Hindlimb muscle (tissue), 1 donor: ENCODE results near the gene TNS3. TPM values are rescaled to one million over a fixed set of nuclear protein-coding genes. Genes with fewer than 3 reads are reported as not detected.

Experiments used
- DNase-seq: peaks from one replicate; pipeline ENCODE4 v3.0.0-alpha.2; 2013
- polyA plus RNA-seq: library from polyadenylated mRNA; unstranded; fragments of 120-200 nt; gene quantifications from one replicate; pipeline ENCODE4 v1.2.1, GENCODE V29; 2013; ENCODE audit not compliant: insufficient read length

Gene TNS3
- polyA plus RNA-seq, 1 donor: 24.9 TPM

GRCh38 chr7:47419471-47419870 lies 162.4 kb downstream of the TNS3 start:
- no peak for DNase-seq

- DNase-seq: no peak
Observed at GRCh38 chr7:47418601-47419309, 163.2 kb downstream of the TNS3 start.

GRCh38 chr7:47416492-47417480 lies 165.1 kb downstream of the TNS3 start:
- DNase-seq: no peak

GRCh38 chr7:47415318-47416212 lies 166.3 kb downstream of the TNS3 start:
- DNase-seq: no peak

GRCh38 chr7:47414342-47415317 lies 167.3 kb downstream of the TNS3 start:
- no peak for DNase-seq

- no peak for DNase-seq
Observed at GRCh38 chr7:47413526-47414341, 168.2 kb downstream of the TNS3 start.

- no peak for DNase-seq
Observed at GRCh38 chr7:47411901-47412300, 170.0 kb downstream of the TNS3 start.

- DNase-seq: no peak
Observed at GRCh38 chr7:47411281-47411869, 170.5 kb downstream of the TNS3 start.

GRCh38 chr7:47408675-47409074 lies 173.2 kb downstream of the TNS3 start:
- no peak for DNase-seq

- DNase-seq: no peak
Observed at GRCh38 chr7:47407821-47408674, 173.9 kb downstream of the TNS3 start.

GRCh38 chr7:47407136-47407535 lies 174.8 kb downstream of the TNS3 start:
- DNase-seq: no peak

- DNase-seq: no peak
Observed at GRCh38 chr7:47406801-47407129, 175.1 kb downstream of the TNS3 start.

GRCh38 chr7:47405921-47406800 lies 175.8 kb downstream of the TNS3 start:
- DNase-seq: peak; percentile 33

- DNase-seq: no peak
Observed at GRCh38 chr7:47405286-47405904, 176.5 kb downstream of the TNS3 start.

GRCh38 chr7:47404010-47404409 lies 177.9 kb downstream of the TNS3 start:
- DNase-seq: no peak

- DNase-seq: peak; percentile 34
Observed at GRCh38 chr7:47402941-47403866, 178.7 kb downstream of the TNS3 start.
